HCT116 (cell line): ENCODE measurements around the gene CCR7. TPM values are rescaled to one million over a fixed set of nuclear protein-coding genes. Genes with fewer than 3 reads are reported as not detected.

Experiments used
- ATAC-seq: fragments of 200-7000 bp; cut with Tn5 transposase; 2 replicates; pipeline ENCODE4 v1.9.1; 2020; ENCODE audit warnings: mild to moderate bottlenecking, moderate library complexity
- BruUV-seq: library from RNA; stranded (reverse); fragments of 400-500 nt; replicated peaks from 2 replicates; lab custom pipeline; 2021; lab: Mats Ljungman, UMichigan
- CTCF ChIA-PET: fragments of 300-600 bp; sonication (Branson Sonifier 250); formaldehyde crosslinking; loops from one replicate; lab custom pipeline; 2021; ENCODE audit warnings: antibody characterized with exemption; lab: Charles Lee
- POLR2A ChIA-PET: fragments of 300-600, 350-600 bp; sonication (Branson Sonifier 250); formaldehyde crosslinking; loops from one replicate; lab custom pipeline; 2021; ENCODE audit warnings: antibody characterized with exemption; lab: Charles Lee
- RAD21 ChIA-PET, 2 experiments: fragments of 300-600 bp; sonication (Branson Sonifier 250); formaldehyde crosslinking; loops; one replicate each; lab custom pipeline; 2023; ENCODE audit warnings: low total read pairs in 2 of 2; ENCODE audit not compliant: uncharacterized antibody in 2 of 2, unreplicated experiment in 2 of 2, low non-redundant PET in 1 of 2; lab: Charles Lee
- DNase-seq: peaks from one replicate; pipeline ENCODE4 v3.0.0-alpha.2; 2010; ENCODE audit warnings: low read depth, low spot score
- H2AFZ ChIP-seq: fragments of 200-600 bp; shearing (Covaris generic), sonication (generic); 2 replicates; pipeline ENCODE4 v1.6.1; 2017; ENCODE audit warnings: low read depth, mixed run types, mixed read lengths, antibody characterized with exemption, low read length; ENCODE audit not compliant: poor library complexity, severe bottlenecking
- H3K27ac ChIP-seq: 2 replicates; pipeline ENCODE4 v1.5.1; 2012; ENCODE audit warnings: low read depth, low read length
- H3K27me3 ChIP-seq: fragments of 200-600 bp; sonication (generic); 2 replicates; pipeline ENCODE4 v1.6.1; 2016; ENCODE audit warnings: mixed run types, low read length, mixed read lengths; ENCODE audit not compliant: insufficient read depth
- H3K36me3 ChIP-seq, 2 experiments: fragments of 200-500 bp in 1 of 2; fragments of 200-600 bp in 1 of 2; sonication (Bioruptor generic) in 1 of 2; sonication (generic) in 1 of 2; 2 replicates each; pipeline versions ENCODE4 v1.5.1 to v1.6.1; 2014 to 2016; ENCODE audit warnings: low read length in 2 of 2, inconsistent platforms in 1 of 2, mixed read lengths in 1 of 2, mixed run types in 1 of 2; ENCODE audit not compliant: insufficient read depth in 2 of 2, control insufficient read depth in 1 of 2
- H3K4me1 ChIP-seq, 2 experiments: fragments of 200-600 bp in 1 of 2; sonication (generic) in 1 of 2; 2 replicates each; pipeline versions ENCODE4 v1.5.1 to v1.6.1; 2012 to 2017; ENCODE audit warnings: low read length in 2 of 2, inconsistent platforms in 1 of 2, mild to moderate bottlenecking in 1 of 2, mixed read lengths in 1 of 2, mixed run types in 1 of 2, moderate library complexity in 1 of 2; ENCODE audit not compliant: insufficient read depth in 2 of 2, control insufficient read depth in 1 of 2
- H3K4me2 ChIP-seq: fragments of 200-600 bp; sonication (generic); 2 replicates; pipeline ENCODE4 v1.6.1; 2017; ENCODE audit warnings: mixed run types, low read length, mixed read lengths
- H3K4me3 ChIP-seq, 2 experiments: fragments of 200-600 bp in 1 of 2; sonication (generic) in 1 of 2; replicated peaks in 1 of 2; 2 replicates each; pipeline ENCODE4 v1.5.1; 2011 to 2016; ENCODE audit warnings: low read length in 2 of 2, control low read depth in 1 of 2, low read depth in 1 of 2, mild to moderate bottlenecking in 1 of 2, mixed read lengths in 1 of 2, mixed run types in 1 of 2
- H3K79me2 ChIP-seq: fragments of 200-600 bp; sonication (generic); 2 replicates; pipeline ENCODE4 v1.6.1; 2017; ENCODE audit warnings: mild to moderate bottlenecking, mixed run types, low read length, moderate library complexity, mixed read lengths; ENCODE audit not compliant: insufficient read depth
- H3K9ac ChIP-seq: fragments of 200-600 bp; sonication (generic); 2 replicates; pipeline ENCODE4 v1.6.1; 2016; ENCODE audit warnings: low read length, mixed read lengths
- H3K9me2 ChIP-seq: fragments of 200-600 bp; sonication (generic), shearing (Covaris generic); 2 replicates; pipeline ENCODE4 v1.6.1; 2017; ENCODE audit warnings: mixed run types, mild to moderate bottlenecking, moderate library complexity; ENCODE audit not compliant: insufficient read depth
- H3K9me3 ChIP-seq, 2 experiments: fragments of 200-500 bp in 1 of 2; fragments of 200-600 bp in 1 of 2; sonication (Bioruptor generic) in 1 of 2; sonication (generic) in 1 of 2; 2 replicates each; pipeline ENCODE4 v1.6.1; 2014 to 2017; ENCODE audit warnings: low read length in 2 of 2, mixed read lengths in 2 of 2, inconsistent platforms in 1 of 2, low read depth in 1 of 2, mild to moderate bottlenecking in 1 of 2, mixed run types in 1 of 2, moderate library complexity in 1 of 2; ENCODE audit not compliant: control insufficient read depth in 1 of 2, insufficient read depth in 1 of 2
- H4K20me1 ChIP-seq: fragments of 200-600 bp; sonication (generic), shearing (Covaris generic); 2 replicates; pipeline ENCODE4 v1.6.1; 2017; ENCODE audit warnings: mixed run types, mild to moderate bottlenecking, moderate library complexity; ENCODE audit not compliant: insufficient read depth
- CBX3 ChIP-seq: IDR thresholded peaks from 2 replicates; pipeline ENCODE4 v1.6.1; 2012; ENCODE audit warnings: low read depth
- EGR1 ChIP-seq: IDR thresholded peaks from 2 replicates; pipeline ENCODE4 v1.6.1; 2012; ENCODE audit warnings: low read depth
- EZH2 ChIP-seq: fragments of 200-600 bp; sonication (generic); IDR thresholded peaks from 2 replicates; pipeline ENCODE4 v1.6.1; 2017; ENCODE audit warnings: antibody characterized with exemption, mixed run types
- FOSL1 ChIP-seq: IDR thresholded peaks from 2 replicates; pipeline ENCODE4 v1.6.1; 2012; ENCODE audit warnings: low read depth
- SIN3A ChIP-seq: IDR thresholded peaks from 2 replicates; pipeline ENCODE4 v1.6.1; 2012; ENCODE audit warnings: low read depth
- SRF ChIP-seq: IDR thresholded peaks from 2 replicates; pipeline ENCODE4 v1.6.1; 2012; ENCODE audit warnings: low read depth
- intact Hi-C: fragments of 100-400 bp; cut with micrococcal nuclease; formaldehyde crosslinking; loops from 2 replicates; pipeline ENCODE4 v1.10.0; 2022
- total RNA-seq: library from RNA; stranded (reverse); gene quantifications from one replicate; pipeline ENCODE4 v1.2.1, GENCODE V29; 2021; ENCODE audit not compliant: unreplicated experiment

Gene CCR7
- total RNA-seq, 1 experiment from 2014 or later, result 0.69 TPM

DNA sequence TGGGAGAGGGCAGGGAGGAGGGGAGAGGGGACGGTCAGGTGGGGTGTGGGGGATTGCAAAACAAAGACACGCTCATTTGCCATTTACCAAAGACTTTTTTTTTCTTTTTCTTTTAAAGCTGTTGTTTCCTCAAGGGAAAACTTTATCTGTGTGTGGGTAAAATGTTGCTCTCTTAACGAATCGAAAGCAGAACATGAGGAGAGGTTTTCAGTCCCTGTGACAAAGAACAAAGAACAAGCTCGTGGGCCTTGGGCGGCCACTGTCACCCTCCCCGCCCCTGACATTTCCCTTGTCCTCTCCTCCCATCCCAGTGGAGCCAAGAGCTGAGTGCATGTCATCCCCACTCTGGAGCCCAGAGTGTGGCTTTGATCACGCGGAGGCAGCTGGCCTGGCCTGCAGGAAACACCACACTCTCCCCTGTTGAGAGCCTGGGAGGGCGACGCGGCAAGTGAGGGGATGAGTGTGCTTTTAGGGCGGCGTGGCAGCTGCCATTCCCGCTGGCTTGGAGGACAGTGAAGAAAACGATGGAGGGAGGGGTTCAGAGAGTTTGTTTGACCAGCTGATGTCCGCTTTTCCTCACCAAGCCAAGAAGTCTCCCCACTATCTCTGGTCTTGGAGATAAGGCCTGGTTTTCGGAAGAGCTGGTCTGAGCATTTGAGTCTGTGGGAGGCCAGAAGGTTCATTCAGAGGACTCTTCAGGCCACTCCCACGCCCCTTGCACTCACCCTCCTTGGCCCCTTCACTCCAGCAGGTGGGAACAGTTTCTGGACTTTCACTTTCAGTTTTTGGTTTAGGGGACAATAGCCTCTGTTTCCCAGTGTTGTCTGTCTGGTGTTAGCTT lies 11.4 kb downstream of the CCR7 start (continued):
- no peak for TF ChIP-seq FOSL1
- no peak for TF ChIP-seq EGR1

DNA sequence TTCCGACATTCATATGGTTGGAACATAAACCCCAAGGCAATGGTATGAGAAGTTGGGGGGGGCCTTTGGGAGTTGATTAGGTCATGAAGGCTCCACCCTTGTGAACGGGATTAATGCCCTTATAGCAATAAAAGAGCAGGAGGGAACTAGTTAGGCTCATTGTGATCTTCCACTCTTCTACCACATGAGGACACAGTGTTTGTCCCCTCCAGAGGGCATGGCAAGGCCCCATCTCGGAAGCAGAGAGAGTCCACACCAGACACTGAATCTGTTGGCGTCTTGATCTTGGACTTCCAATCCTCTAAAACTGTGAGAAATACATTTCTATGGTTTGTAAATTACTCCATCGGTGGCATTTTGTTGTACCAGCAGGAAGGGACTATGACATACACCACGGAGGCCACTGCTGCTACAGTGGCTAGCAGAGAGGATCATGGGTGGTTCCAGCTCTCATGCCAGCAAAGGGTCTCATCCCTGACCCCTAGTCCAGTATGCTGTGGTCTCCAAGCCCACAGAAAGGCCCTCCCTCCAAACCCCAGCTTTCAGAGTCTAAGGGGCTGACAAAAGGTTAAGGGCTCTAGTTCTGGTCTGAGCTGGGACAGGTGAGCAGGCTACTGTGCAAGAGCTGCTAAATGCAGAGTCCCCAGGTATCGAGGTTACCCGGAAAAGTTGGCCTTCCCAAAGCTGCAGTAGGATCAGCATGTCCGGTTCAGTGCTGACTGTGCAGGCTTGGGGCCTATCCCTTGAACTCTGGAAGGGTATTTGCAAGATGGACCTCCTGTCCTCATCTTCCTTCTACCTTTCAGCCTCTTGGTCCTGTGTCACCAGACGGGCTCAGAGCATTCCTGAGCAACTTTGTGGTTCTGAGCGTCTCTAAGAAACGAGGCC lies 12.2 kb downstream of the CCR7 start:
- ChIA-PET RAD21 (no interaction called here), CTCF (no interaction called here)

More for the DNA sequence above, 12.2 kb downstream of the CCR7 start:
- H2AFZ ChIP-seq, result no peak overlapping the region
- H3K4me1 ChIP-seq, result peaks cover 0 to 10% of the 10 kb centered on the region in 2 experiments; a peak in 2 of 4 replicates
- H3K9me2 ChIP-seq, result no peaks in the 10 kb centered on the region
- no peak overlapping the region for H3K4me2 ChIP-seq
- no peaks in the 10 kb centered on the region for H3K27me3 ChIP-seq
- H3K36me3 ChIP-seq, result no peaks in the 10 kb centered on the region
- no peak for ATAC-seq
- H3K9ac ChIP-seq, result no peak overlapping the region
- intact Hi-C loops, result no loop called here
- no peak for TF ChIP-seq FOSL1
- no peak for TF ChIP-seq SRF
- TF ChIP-seq SIN3A, result no peak
- no peak for TF ChIP-seq CBX3
- TF ChIP-seq EZH2, result no peak
- BruUV-seq, result no TSS peak
- no peak overlapping the region for H3K27ac ChIP-seq
- no peaks in the 10 kb centered on the region for H3K79me2 ChIP-seq
- H4K20me1 ChIP-seq, result no peaks in the 10 kb centered on the region
- no peaks in the 10 kb centered on the region for H3K9me3 ChIP-seq
- H3K4me3 ChIP-seq, result no peak overlapping the region
- DNase-seq, result no peak
- POLR2A ChIA-PET, result interaction anchor here (1.0 kb wide), 1 partner anchor 67 kb away, joined by 3 read pairs; no protein-coding TSS in a partner anchor
